Epithelial cell of proximal tubule (primary cell): ENCODE results near the gene C10orf67. TPM values are rescaled to one million over a fixed set of nuclear protein-coding genes. Genes with fewer than 3 reads are reported as not detected.

Experiments used
- DNase-seq: peaks from one replicate; pipeline ENCODE4 v3.0.0-alpha.2; 2011; ENCODE audit warnings: low read depth
- H3K4me3 ChIP-seq: 2 replicates; pipeline ENCODE4 v1.5.1; 2011; ENCODE audit warnings: low read depth, mild to moderate bottlenecking, low read length
- total RNA-seq: library from RNA; depleted of rRNA; stranded (reverse); fragments of >200 nt; gene quantifications from 2 replicates; pipeline ENCODE4 v1.2.3, GENCODE V29; 2015
- TF ChIP-seq, protein P1 (sequence below): conservative IDR thresholded peaks from 2 replicates; pipeline ENCODE4 v1.5.1; 2012; ENCODE audit warnings: low read depth, mild to moderate bottlenecking, low read length

C10orf67 gene
- total RNA-seq, 1 donor from 2014 or later, result 0.40 TPM

- TF ChIP-seq, protein P1, sequence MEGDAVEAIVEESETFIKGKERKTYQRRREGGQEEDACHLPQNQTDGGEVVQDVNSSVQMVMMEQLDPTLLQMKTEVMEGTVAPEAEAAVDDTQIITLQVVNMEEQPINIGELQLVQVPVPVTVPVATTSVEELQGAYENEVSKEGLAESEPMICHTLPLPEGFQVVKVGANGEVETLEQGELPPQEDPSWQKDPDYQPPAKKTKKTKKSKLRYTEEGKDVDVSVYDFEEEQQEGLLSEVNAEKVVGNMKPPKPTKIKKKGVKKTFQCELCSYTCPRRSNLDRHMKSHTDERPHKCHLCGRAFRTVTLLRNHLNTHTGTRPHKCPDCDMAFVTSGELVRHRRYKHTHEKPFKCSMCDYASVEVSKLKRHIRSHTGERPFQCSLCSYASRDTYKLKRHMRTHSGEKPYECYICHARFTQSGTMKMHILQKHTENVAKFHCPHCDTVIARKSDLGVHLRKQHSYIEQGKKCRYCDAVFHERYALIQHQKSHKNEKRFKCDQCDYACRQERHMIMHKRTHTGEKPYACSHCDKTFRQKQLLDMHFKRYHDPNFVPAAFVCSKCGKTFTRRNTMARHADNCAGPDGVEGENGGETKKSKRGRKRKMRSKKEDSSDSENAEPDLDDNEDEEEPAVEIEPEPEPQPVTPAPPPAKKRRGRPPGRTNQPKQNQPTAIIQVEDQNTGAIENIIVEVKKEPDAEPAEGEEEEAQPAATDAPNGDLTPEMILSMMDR, result no peak
- no peak for DNase-seq
Observed at GRCh38 chr10:23291551-23292334, 52.9 kb downstream of the C10orf67 start.

GRCh38 chr10:23284674-23285335, 59.8 kb downstream of the C10orf67 start:
- no peak overlapping the region for H3K4me3 ChIP-seq
- TF ChIP-seq, protein P1, result no peak
- DNase-seq, result no peak

More at GRCh38 chr10:23291551-23292334, 52.9 kb downstream of the C10orf67 start:
- no peak overlapping the region for H3K4me3 ChIP-seq

GRCh38 chr10:23284155-23284554, 60.4 kb downstream of the C10orf67 start:
- H3K4me3 ChIP-seq, result no peak overlapping the region
- no peak for DNase-seq
- TF ChIP-seq, protein P1, result no peak

DNA sequence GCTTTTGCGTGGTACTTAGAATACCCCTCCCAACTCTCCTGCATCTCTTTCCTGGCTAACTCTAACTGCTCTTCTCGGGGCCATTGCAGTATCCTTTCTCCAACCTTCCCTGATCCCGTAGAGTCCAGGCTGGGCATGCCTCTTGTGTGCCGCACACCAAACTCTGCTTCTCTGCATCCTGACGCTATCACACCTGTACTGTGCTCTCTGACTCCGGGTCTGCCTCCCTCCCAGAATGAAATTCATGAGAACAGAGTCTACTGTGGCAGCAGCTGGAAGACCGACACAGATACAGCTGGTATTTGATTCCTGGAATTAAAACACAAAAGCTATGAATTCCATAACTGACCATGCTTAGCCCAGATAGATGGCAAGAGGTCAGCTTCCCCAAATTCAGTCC, 60.9 kb downstream of the C10orf67 start:
- DNase-seq, result no peak
- TF ChIP-seq, protein P1, result no peak
- no peak overlapping the region for H3K4me3 ChIP-seq

GRCh38 chr10:23281044-23281433, 63.6 kb downstream of the C10orf67 start:
- DNase-seq, result no peak
- TF ChIP-seq, protein P1, result no peak
- no peak overlapping the region for H3K4me3 ChIP-seq

- TF ChIP-seq, protein P1, result no peak
- no peak for DNase-seq
- H3K4me3 ChIP-seq, result no peak overlapping the region
Observed at GRCh38 chr10:23280419-23281043, 64.1 kb downstream of the C10orf67 start.
